ENCODE data around the gene DMD.

DNA sequence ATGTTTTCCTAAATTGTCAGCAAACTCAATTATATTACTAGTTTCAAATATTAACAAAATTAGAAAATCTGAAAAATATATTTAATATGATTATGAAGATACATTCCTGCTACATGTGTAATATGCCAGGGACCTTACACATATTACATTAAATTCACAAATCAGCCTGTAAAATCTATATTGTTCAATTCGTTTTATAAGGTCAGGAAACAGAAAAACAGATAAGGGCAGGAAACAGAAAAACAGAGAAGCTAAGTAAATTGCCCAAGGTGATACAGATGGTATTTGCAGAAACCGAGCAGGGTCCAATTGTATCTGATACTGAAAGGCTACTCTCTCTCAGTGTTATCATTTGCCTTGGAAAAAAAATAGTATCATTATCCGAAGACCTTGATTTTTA lies 739.0 kb downstream of the DMD start:
- TF ChIP-seq, protein P1, sequence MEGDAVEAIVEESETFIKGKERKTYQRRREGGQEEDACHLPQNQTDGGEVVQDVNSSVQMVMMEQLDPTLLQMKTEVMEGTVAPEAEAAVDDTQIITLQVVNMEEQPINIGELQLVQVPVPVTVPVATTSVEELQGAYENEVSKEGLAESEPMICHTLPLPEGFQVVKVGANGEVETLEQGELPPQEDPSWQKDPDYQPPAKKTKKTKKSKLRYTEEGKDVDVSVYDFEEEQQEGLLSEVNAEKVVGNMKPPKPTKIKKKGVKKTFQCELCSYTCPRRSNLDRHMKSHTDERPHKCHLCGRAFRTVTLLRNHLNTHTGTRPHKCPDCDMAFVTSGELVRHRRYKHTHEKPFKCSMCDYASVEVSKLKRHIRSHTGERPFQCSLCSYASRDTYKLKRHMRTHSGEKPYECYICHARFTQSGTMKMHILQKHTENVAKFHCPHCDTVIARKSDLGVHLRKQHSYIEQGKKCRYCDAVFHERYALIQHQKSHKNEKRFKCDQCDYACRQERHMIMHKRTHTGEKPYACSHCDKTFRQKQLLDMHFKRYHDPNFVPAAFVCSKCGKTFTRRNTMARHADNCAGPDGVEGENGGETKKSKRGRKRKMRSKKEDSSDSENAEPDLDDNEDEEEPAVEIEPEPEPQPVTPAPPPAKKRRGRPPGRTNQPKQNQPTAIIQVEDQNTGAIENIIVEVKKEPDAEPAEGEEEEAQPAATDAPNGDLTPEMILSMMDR (IDR thresholded peaks at IDR 0.05), result no peak
- TF ChIP-seq POLR2A (IDR thresholded peaks at IDR 0.05), result no peak
